Breast epithelium (tissue), 3 donors: ENCODE measurements around the gene PARVB.

Experiments
- POLR2A ChIP-seq: fragments of 450-650 bp; IDR thresholded peaks from one replicate; pipeline ENCODE4 v1.6.1; 2016; ENCODE audit warnings: antibody characterized with exemption, mild to moderate bottlenecking, moderate library complexity
- POLR2AphosphoS5 ChIP-seq, 3 donors: sonication (generic); formaldehyde crosslinking; IDR thresholded peaks; one replicate each; pipeline ENCODE4 v1.6.1; 2017; ENCODE audit warnings: antibody characterized with exemption in 3 of 3
- TF ChIP-seq, protein P1 (sequence below), 3 donors: fragments of 450-650 bp; IDR thresholded peaks; one replicate each; pipeline ENCODE4 v1.5.1; 2016 to 2017; ENCODE audit warnings: antibody characterized with exemption in 3 of 3, mild to moderate bottlenecking in 3 of 3, moderate library complexity in 3 of 3

DNA sequence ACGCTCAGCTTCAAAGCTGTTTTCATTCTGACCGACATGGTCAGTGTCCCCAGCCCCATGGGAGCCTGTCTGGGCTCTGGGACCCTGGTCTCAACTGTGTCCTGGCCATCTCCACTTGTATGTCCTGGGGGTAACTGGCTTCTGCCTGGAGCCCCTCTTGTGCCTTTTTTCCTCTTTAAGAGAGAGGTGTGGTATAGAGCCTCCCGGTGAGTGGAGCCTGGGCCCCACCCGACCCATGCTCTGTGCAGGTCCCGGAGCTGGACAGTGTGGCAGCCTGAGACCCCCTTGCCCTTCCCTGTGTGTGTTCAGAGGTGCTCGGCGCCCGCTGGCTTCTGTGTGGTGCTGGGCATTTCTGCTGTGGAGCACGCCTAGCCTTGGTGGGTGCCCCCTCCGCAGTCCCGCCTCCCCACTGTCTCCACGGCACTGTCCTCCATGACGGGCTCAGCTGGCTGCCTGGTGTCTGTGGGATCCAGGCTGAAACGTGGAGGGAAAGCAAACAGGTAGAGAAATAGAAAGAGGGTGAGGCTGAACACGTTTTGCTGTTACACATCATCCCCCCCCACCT is 74.9 kb downstream of the PARVB start:
- TF ChIP-seq POLR2A (no peak), POLR2AphosphoS5 (IDR thresholded peaks at IDR 0.05) (no peak)
- TF ChIP-seq, protein P1, sequence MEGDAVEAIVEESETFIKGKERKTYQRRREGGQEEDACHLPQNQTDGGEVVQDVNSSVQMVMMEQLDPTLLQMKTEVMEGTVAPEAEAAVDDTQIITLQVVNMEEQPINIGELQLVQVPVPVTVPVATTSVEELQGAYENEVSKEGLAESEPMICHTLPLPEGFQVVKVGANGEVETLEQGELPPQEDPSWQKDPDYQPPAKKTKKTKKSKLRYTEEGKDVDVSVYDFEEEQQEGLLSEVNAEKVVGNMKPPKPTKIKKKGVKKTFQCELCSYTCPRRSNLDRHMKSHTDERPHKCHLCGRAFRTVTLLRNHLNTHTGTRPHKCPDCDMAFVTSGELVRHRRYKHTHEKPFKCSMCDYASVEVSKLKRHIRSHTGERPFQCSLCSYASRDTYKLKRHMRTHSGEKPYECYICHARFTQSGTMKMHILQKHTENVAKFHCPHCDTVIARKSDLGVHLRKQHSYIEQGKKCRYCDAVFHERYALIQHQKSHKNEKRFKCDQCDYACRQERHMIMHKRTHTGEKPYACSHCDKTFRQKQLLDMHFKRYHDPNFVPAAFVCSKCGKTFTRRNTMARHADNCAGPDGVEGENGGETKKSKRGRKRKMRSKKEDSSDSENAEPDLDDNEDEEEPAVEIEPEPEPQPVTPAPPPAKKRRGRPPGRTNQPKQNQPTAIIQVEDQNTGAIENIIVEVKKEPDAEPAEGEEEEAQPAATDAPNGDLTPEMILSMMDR (IDR thresholded peaks at IDR 0.05), result no peak
